ENCODE data around the gene ZNF697. TPM values are rescaled to one million over a fixed set of nuclear protein-coding genes. Genes with fewer than 3 reads are reported as not detected.
"Not testable (repeated sequence)": the region's sequence is repeated elsewhere in the genome, so short reads cannot be mapped to it uniquely, and the experiment has no call there.

The ZNF697 gene
- total RNA-seq, 1 experiment from 2014 or later, result 1.6 TPM

- no peak for DNase-seq (ENCODE audit: low read depth)
- in situ Hi-C loops (cut with HindIII; ENCODE audit: low pct_unique_long_range_greater_than_20kb, low sequenced_read_pairs), result no loop called here
Observed at GRCh38 chr1:119637710-119638109, 10.4 kb downstream of the ZNF697 start.

- in situ Hi-C loops (cut with HindIII; ENCODE audit: low pct_unique_long_range_greater_than_20kb, low sequenced_read_pairs), result no loop called here
- no peak for DNase-seq (ENCODE audit: low read depth)
Observed at GRCh38 chr1:119636491-119637089, 11.5 kb downstream of the ZNF697 start.

- in situ Hi-C loops (cut with HindIII; ENCODE audit: low pct_unique_long_range_greater_than_20kb, low sequenced_read_pairs), result no loop called here
- no peak for DNase-seq (ENCODE audit: low read depth)
Observed at GRCh38 chr1:119635811-119636390, 12.2 kb downstream of the ZNF697 start.

GRCh38 chr1:119634016-119634415 lies 14.1 kb downstream of the ZNF697 start:
- in situ Hi-C loops (cut with HindIII; ENCODE audit: low pct_unique_long_range_greater_than_20kb, low sequenced_read_pairs), result no loop called here
- no peak for DNase-seq (ENCODE audit: low read depth)

GRCh38 chr1:119633575-119633974 lies 14.5 kb downstream of the ZNF697 start:
- DNase-seq (ENCODE audit: low read depth), result no peak
- in situ Hi-C loops (cut with HindIII; ENCODE audit: low pct_unique_long_range_greater_than_20kb, low sequenced_read_pairs), result no loop called here

- in situ Hi-C loops (cut with HindIII; ENCODE audit: low pct_unique_long_range_greater_than_20kb, low sequenced_read_pairs), result no loop called here
- no peak for DNase-seq (ENCODE audit: low read depth)
Observed at GRCh38 chr1:119632841-119633240, 15.2 kb downstream of the ZNF697 start.

- in situ Hi-C loops (cut with HindIII; ENCODE audit: low pct_unique_long_range_greater_than_20kb, low sequenced_read_pairs), result no loop called here
Observed at GRCh38 chr1:119632103-119632490, 16.0 kb downstream of the ZNF697 start.

GRCh38 chr1:119631433-119632102 lies 16.5 kb downstream of the ZNF697 start:
- in situ Hi-C loops (cut with HindIII; ENCODE audit: low pct_unique_long_range_greater_than_20kb, low sequenced_read_pairs), result no loop called here
- DNase-seq (ENCODE audit: low read depth), result no peak

More at GRCh38 chr1:119632103-119632490, 16.0 kb downstream of the ZNF697 start:
- no peak for DNase-seq (ENCODE audit: low read depth)

GRCh38 chr1:119631086-119631432 lies 17.0 kb downstream of the ZNF697 start:
- no peak for DNase-seq (ENCODE audit: low read depth)
- in situ Hi-C loops (cut with HindIII; ENCODE audit: low pct_unique_long_range_greater_than_20kb, low sequenced_read_pairs), result no loop called here

GRCh38 chr1:119626841-119627240 lies 21.2 kb downstream of the ZNF697 start:
- DNase-seq (ENCODE audit: low read depth), result no peak

GRCh38 chr1:119626011-119626545 lies 22.0 kb downstream of the ZNF697 start:
- DNase-seq (ENCODE audit: low read depth), result no peak
- in situ Hi-C loops (cut with HindIII; ENCODE audit: low pct_unique_long_range_greater_than_20kb, low sequenced_read_pairs), result no loop called here

More at GRCh38 chr1:119626841-119627240, 21.2 kb downstream of the ZNF697 start:
- in situ Hi-C loops (cut with HindIII; ENCODE audit: low pct_unique_long_range_greater_than_20kb, low sequenced_read_pairs), result no loop called here

GRCh38 chr1:119623678-119624077 lies 24.4 kb downstream of the ZNF697 start:
- no peak for DNase-seq (ENCODE audit: low read depth)
- in situ Hi-C loops (cut with HindIII; ENCODE audit: low pct_unique_long_range_greater_than_20kb, low sequenced_read_pairs), result no loop called here

GRCh38 chr1:119623193-119623515 lies 24.9 kb downstream of the ZNF697 start:
- no peak for DNase-seq (ENCODE audit: low read depth)
- in situ Hi-C loops (cut with HindIII; ENCODE audit: low pct_unique_long_range_greater_than_20kb, low sequenced_read_pairs), result no loop called here

- no peak for DNase-seq (ENCODE audit: low read depth)
- in situ Hi-C loops (cut with HindIII; ENCODE audit: low pct_unique_long_range_greater_than_20kb, low sequenced_read_pairs), result no loop called here
Observed at GRCh38 chr1:119622311-119623192, 25.5 kb downstream of the ZNF697 start.

- DNase-seq (ENCODE audit: low read depth), result no peak
- in situ Hi-C loops (cut with HindIII; ENCODE audit: low pct_unique_long_range_greater_than_20kb, low sequenced_read_pairs), result no loop called here
Observed at GRCh38 chr1:119621705-119622104, 26.4 kb downstream of the ZNF697 start.

GRCh38 chr1:119617751-119618691 lies 30.0 kb downstream of the ZNF697 start:
- in situ Hi-C loops (cut with HindIII; ENCODE audit: low pct_unique_long_range_greater_than_20kb, low sequenced_read_pairs), result no loop called here
- DNase-seq (ENCODE audit: low read depth), result no peak

- DNase-seq (ENCODE audit: low read depth); in situ Hi-C loops (cut with HindIII; ENCODE audit: low pct_unique_long_range_greater_than_20kb, low sequenced_read_pairs): not testable (repeated sequence)
Observed at GRCh38 chr1:119616748-119617147, 31.3 kb downstream of the ZNF697 start.

- in situ Hi-C loops (cut with HindIII; ENCODE audit: low pct_unique_long_range_greater_than_20kb, low sequenced_read_pairs), result not testable (repeated sequence)
Observed at GRCh38 chr1:119615100-119615499, 33.0 kb downstream of the ZNF697 start.

More at GRCh38 chr1:119615100-119615499, 33.0 kb downstream of the ZNF697 start:
- DNase-seq (ENCODE audit: low read depth), result not testable (repeated sequence)

Data from Caki2 (cell line).